UCSD-AML1 (cell line): ENCODE measurements around the gene KIFAP3.
"Not testable (repeated sequence)": the region's sequence is repeated elsewhere in the genome, so short reads cannot be mapped to it uniquely, and the experiment has no call there.

Source experiments
- DNase-seq: peaks from one replicate; lab custom pipeline; 2025; ENCODE audit not compliant: unreplicated experiment; lab: John Stamatoyannopoulos, UW

KIFAP3 gene

DNA sequence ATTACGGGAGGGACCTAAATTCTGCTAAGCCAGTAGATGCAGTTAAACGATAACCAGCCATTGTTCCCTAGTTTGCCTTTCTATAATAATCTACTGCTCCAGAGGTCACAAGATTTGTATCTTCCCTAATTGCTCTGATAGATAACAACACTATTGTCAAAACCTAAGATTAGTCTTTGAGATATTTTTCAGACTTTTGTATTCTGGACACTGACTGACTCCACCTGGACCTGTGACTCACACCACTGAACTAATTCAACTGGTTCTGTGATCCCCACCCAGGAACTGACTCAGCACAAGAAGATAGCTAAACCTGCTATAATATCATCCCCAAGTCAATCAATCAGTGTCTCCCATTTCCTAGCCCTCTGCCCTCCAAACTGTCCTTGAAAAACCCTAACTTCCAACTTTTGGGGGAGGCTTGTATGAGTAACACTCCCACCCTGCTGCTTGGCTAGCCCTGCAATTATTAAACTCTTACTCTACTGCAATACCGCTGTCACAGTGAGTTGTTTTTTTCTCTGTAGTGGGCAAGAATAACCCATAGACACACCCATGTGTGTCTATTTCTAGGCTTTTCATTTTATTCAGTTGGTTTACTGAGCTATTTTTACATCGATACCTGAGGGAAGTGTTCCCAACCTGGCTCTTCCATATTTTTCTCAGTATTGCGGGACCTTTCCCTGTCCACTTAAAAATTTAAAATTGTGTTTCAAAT lies 11.2 kb downstream of the KIFAP3 start:
- no peak for DNase-seq

DNA sequence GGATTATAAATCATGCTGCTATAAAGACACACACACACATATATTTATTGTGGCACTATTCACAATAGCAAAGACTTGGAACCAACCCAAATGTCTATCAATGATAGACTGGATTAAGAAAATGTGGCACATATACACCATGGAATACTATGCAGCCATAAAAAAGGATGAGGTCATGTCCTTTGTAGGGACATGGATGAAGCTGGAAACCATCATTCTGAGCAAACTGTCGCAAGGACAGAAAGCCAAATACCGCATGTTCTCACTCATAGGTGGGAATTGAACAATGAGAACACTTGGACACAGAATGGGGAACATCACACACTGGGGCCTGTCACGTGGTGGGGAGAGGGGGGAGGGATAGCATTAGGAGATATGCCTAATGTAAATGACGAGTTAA lies 12.8 kb downstream of the KIFAP3 start:
- not testable (repeated sequence) for DNase-seq

DNA sequence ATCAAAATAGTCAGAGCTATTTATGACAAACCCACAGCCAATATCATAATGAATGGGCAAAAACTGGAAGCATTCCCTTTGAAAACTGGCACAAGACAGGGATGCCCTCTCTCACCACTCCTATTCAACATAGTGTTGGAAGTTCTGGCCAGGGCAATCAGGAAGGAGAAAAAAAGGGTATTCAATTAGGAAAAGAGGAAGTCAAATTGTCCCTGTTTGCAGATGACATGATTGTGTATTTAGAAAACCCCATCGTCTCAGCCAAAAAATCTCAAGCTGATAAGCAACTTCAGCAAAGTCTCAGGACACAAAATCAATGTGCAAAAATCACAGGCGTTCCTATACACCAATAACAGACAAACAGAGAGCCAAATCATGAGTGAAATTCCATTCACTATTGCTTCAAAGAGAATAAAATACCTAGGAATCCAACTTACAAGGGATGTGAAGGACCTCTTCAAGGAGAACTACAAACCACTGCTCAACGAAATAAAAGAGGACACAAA lies 14.4 kb downstream of the KIFAP3 start:
- not testable (repeated sequence) for DNase-seq

DNA sequence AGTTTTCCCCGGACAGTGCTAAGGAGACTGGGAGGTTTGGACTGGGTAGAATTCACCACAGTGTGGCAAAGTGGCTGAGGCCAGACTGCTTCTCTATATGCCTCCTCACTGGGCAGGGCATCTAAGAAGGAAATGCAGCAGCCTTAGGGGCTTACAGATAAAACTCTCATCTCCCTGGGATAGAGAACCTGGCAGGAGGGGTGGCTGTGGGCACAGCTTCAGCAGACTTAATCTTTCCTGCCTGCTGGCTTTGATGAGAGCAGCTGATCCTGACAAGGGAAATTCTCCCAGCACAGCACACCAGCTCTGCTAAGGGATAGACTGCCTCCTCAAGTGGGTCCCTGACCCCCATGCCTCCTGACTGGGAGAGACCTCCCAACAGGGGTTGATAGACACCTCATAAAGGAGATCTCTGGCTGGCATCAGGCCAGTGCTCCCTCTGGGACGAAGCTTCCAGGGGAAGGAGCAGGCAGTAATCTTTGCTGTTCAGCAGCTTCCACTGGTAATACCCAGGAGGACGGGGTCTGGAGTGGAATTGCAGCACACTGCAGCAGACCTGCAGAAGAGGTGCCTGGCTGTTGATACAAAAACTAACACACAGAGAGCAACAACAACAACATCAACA lies 25.2 kb downstream of the KIFAP3 start:
- DNase-seq: no peak

DNA sequence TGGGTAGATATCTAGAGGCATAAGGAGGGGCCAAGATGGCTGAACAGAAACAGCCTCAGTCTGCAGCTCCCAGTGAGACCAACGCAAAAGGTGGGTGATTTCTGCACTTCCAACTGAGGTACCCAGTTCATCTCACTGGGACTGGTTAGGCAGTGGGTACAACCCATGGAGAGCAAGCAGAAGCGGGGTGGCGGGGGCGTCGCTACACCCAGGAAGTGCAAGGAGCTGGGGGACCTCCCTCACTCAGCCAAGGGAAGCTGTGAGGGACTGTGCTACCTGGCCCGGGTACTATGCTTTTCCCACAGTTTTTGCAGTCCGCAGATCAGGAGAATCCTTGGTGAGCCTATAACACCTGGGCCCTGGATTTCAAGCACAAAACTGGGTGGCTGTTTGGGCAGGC lies 26.0 kb downstream of the KIFAP3 start:
- no peak for DNase-seq

DNA sequence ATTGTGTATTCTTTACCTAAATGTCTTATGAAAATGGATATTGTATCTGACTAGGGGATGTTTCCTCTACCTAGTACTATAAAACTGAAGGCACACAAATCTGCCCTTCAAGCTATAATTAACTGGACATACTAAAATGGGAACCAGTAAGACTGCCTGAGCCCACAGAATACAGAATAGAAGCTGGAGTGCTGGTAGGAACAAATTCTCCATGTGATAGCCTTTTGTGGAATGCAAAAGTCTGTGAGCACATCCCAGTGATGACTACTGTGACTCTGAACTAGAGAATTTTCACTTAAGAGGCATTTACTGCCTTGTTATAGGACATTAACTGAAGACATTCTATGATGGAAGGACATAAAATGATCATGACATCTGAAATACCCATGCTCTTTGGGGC lies 30.3 kb downstream of the KIFAP3 start:
- DNase-seq: no peak

DNA sequence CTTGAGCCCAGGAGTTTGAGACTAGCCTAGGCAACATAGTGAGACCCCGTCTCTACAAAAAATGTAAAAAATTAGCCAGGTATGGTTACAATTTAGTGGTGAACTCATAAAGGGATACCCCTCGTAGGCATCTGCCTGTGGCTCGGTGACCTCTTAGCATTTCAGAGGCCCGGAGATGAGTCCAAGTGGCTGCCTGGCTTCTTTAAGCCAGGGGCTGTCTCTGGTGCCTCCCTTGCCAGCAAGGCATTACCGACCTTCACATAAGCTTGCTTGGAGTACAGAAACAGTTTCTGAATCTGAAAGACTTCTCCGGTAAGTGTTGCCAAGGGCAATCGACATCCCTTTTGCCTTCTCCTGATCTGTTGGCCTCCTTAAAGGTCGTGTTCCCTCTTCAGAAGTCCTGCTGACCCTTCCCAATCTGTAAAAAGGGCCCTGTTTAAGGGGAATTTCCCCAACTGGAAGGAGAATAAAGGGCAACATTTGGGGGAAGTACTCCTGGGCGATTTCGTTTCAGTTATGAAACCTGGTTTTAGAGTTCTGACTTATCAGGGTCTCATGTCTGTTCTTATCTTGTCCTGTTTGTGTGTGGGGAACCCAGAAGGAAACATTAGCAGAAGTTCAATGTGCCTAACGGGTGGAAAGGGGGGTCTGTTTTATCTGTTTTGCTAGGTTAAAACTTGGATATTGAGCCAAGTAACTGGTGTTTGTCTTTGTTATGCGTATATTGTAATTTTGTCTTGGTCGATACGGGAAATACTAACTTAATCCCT lies 32.9 kb downstream of the KIFAP3 start:
- no peak for DNase-seq

DNA sequence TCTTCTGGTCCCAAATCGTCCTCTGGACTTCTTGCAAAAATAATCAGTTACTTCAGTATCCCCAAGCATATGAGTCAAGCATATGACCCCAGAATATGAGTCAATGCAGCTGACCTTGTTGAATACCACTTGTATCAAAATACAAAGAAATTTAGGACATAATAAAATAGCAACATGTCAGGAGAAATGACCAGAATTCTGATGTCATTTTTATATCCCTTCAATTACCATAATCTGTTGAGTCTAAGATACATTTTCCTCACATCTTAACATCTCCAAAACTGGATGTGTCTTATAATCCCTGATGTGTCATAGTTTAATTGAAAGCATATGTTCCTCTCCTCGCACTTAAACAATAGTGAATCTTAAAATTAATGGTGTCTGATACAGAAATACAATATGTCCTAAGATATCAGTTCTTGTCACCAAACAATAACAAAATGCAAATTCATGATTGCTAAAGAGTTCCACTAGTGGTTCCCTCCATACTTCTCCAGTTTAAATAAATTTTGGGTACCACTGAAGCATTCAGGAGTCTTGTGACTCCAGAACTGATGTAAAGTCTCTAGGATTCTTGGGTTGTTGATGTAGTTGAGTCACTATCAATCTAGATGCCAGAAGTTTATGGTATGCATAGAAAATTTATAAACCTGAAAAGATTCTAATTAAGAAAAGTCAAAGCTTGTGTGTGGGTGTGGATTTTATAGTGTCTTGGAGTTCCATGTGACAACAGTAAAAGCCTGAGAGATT lies 41.8 kb downstream of the KIFAP3 start:
- no peak for DNase-seq

DNA sequence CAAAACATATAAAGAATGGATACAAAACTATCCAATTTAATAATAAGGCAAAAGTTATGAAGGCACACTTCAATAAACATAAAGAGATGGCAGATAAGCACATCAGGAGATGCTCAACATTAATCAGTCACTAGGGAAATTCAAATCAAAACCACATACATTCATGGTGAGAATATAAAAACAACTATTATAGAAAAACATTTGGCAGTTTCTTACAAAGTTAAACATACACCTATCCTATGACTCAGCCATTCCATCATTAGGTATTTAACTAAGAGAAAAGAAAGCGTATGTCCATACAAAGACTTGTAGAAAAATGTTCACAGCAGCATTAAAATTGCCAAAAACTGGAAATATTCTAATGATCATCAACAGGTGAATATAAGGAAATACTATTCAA lies 44.3 kb downstream of the KIFAP3 start:
- DNase-seq: no peak

DNA sequence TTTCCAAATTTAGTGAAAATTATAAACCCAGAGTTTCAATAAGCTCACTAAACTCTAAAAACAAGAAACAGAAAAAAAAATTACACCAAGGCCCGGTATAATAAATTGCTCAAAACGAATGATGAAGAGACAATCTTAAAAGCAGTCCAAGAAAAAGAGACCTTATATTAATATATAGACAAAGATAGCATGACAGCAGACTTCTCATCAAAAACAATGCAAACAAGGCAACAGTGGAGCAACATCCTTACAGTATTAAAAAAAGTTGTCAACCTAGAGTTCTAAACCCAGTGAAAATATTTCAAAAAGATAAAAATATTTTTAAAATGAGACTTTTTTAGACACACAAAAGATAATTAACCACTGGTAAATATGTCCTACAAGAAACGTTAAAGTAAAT lies 46.7 kb downstream of the KIFAP3 start:
- DNase-seq: no peak

DNA sequence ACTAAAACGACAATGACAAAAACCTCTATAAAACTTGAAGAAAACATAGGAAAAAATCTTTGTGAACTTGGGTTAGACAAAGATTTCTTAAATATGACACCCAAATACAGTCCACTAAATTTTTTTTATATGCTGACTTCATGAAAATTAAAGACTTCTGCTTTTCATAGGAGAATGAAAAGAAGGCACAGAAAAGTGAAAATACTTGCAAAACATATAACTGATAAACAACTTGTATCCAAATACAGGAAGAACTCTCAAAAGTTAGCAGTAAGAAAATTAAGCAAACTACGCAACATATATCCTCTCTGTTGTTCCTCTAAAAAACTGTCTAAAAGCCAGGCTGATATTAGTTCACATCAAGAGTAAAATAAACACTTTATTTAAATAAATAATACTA lies 53.6 kb downstream of the KIFAP3 start:
- no peak for DNase-seq

DNA sequence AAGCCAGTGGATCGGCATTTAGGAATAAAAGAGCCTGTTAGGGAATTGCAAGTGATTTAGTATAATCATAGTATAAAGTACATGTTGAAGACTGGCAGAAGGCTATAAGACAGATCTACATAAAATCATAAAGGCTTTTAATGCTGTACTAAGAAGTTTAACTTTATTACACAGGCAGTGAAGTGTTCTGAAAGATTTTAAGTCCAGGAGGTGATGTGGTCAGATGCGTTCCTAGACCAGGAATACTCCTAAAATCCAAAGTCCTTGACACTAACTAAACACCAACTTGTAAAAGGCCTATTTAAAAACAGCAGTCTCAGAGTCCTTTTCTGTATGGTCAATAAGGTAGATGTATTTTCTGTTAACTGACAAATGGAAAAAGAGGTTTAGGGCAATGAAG lies 57.0 kb downstream of the KIFAP3 start:
- no peak for DNase-seq

DNA sequence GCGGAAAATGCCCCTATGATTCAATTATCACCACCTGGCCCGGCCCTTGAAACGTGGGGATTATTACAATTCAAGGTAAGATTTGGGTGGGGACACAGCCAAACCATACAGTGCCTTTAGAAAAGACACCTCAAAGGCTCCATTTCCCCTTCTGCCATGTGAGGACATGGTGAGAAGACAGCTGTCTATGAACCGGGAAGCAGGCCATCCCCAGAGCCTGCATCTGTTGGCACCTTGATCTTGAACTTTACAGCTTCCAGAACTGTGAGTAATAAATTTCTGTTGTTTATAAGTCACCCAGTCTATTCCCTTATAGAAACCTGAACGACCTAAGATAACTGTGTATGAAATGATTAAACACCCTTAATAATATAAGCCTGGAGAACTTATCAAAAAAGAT lies 61.6 kb downstream of the KIFAP3 start:
- DNase-seq: no peak

DNA sequence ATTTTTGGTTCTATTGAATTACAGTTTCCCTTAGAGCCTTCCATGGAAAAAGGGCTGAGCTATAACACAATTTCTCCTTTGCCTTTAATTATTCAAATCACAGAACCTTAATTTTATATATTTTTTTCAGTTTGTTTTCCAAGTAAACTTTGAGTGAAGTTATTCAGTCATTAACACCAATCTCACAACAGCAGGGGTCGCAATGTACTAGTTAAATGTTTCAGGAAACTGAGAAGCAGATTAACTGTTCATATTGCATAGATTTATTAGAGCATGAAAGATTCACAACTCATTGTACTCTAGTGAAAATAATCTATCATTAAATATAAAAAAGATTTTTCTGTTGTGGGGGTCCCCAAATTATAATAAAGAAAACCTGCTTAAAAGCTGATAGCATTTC lies 64.1 kb downstream of the KIFAP3 start:
- DNase-seq: no peak

DNA sequence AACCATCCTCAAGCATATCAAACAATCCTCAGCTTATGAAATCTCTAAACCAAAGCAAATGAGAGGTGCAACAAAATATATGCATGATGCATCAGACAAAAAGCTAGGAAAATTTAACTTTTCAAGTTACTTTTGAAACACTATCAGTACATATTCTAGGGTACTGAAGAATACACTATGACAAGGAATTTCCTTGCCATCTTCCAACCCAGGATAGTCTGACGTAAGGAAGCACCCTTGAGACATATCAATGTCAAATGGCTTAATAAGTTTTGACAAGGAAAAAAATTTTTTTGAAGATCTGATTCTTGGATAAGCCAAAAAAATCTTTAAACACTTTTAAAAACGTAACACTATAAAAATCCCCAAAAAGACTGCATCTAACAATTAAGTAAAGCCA lies 64.9 kb downstream of the KIFAP3 start:
- DNase-seq: no peak

DNA sequence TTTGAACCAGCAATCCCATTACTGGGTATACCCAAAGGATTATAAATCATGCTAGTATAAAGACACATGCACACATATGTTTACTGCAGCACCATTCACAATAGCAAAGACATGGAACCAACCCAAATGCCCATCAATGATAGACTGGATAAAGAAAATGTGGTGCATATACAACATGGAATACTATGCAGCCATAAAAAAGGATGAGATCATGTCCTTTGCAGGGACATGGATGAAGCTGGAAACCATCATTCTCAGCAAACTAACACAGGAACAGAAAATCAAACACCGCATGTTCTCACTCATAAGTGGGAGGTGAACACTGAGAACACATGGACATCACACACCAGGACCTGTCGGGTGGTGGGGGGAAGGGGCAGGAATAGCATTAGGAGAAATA lies 65.8 kb downstream of the KIFAP3 start:
- not testable (repeated sequence) for DNase-seq

DNA sequence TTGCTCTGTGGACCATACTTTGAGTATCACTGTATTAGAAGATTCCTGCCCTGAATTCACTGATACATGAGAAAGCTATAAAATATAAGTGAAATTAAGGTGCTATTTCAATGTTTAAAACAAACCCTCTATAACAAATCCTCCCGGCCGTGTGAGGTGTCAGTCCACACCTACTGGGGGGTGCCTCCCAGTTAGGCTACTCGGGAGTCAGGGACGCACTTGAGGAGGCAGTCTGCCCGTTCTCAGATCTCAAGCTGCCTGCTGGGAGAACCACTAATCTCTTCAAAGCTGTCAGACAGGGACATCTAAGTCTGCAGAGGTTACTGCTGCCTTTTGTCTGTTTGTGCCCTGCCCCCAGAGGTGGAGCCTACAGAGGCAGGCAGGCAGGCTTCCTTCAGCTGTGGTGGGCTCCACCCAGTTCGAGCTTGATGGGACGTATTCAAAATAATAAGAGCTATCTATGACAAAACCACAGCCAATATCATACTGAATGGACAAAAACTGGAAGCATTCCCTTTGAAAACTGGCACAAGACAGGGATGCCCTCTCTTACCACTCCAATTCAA lies 71.1 kb downstream of the KIFAP3 start:
- not testable (repeated sequence) for DNase-seq

DNA sequence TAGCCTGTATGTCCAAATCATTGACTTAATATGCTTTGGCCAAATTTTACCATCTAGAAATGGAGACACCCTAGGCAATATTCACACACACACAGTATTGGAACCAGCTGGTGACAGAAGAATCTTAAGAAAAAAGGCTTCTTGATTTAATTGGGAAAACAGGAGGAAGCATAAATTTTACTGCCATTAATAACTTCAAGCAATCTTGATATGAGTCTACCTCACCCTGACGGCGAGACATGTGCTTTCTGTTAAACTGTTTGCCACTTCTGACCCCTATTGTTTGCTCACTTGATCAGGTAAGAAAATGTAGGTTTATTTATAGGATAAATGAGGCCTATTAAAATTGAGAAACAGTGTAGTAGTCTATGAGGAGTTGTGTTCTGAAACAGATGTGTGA lies 73.2 kb downstream of the KIFAP3 start:
- no peak for DNase-seq

DNA sequence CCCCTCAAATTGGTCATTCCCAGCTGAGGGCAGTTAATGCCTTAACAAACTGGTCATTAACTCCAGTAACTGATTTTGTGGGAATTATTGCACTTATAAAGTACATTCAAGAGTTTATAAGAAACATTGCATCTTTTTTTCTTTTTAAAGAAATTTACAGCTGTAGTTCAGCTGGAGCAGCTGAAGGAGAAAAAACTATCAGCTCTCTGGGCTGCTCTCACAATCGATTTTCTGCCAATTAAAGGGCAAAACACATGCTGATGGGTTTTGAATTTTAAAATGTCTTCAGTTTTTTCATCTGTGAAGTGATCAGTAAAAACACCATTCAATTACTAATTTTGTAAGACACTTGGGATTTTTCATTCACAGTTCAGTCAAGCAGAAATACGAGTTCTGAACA lies 74.7 kb downstream of the KIFAP3 start:
- no peak for DNase-seq

DNA sequence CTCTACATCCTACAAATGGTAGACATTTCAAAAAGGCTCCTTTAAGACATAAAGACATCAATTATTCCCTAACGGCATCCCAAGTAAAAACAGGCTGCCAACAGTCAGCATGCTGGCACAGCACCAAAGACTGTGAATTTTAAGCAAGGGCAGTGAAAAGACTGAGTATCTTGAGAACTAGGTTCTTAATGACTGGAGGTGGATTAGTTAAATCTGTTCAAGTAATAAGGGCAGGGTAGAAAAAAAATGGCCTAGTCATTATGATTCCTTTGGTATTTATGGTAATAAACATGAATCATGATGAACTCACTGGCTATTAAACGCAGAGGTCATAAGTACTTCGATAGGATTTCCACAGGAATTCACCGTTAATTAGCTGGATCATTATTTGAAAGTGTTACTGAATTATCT lies 75.2 kb downstream of the KIFAP3 start:
- no peak for DNase-seq

DNA sequence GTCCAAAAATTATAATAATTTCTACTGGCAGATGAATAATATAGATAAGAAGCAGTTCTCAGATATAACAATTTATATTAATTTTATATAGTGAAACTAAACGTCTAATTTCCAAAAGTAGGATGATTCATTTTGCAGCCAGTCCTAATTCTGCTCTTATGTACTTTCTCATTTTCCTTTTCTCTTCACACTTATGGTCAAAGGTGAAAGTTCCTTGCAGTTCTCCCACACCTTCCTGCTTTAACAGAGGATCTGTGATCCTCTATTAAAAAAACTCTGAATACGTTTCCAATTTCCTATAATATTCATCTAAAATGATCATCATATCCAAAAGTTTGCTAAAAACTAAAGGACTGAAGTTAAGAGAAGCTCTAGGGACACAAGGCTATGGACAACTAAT lies 78.5 kb downstream of the KIFAP3 start:
- no peak for DNase-seq
